ENCODE data around the gene INO80B. TPM values are rescaled to one million over a fixed set of nuclear protein-coding genes. Genes with fewer than 3 reads are reported as not detected.
"Not testable (repeated sequence)": the region's sequence is repeated elsewhere in the genome, so short reads cannot be mapped to it uniquely, and the experiment has no call there.

The INO80B gene
- total RNA-seq, 8 experiments from 2014 or later = 17.6 to 51.4 (median 22.9) TPM

DNA sequence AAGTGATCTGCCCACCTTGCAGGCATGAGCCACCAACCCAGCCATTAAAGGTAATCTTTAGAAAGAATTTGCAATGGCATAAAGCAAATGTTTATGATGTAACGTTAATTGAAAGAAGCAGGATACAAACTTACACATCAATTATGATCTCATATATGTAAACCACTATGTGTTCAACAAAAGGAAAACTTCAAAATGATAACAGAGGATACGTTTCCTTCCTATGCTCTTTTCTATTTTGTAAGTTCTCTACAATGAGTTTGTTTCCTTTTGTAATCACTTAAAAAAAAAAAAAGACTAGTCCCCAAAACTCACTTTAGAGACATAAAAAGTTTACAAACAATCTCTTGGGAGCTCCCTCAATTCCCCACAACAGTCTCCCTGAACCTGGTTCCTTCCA, 34.9 kb upstream of the INO80B start:
- Histone ChIP-seq H3K4me1 (replicated peaks in 1 of 2) (peaks cover 0 to 17% of the 10 kb centered on the region in 2 donors), H3K4me3 (no peak overlapping the region), H3K27ac (no peak overlapping the region)
- in situ Hi-C loops (cut with MboI; ENCODE audit: low pct_unique_long_range_greater_than_20kb in 2 of 9, low sequenced_read_pairs in 9 of 9, unreplicated experiment in 9 of 9) = no loop called here
- 39 to 100% (median 82%) methylated on average over 1 to 2 of the region's 2 CpGs for WGBS, 10 experiments
- ATAC-seq (replicated peaks in 6 of 8) = no peak

- H3K4me1 ChIP-seq (replicated peaks in 1 of 2) = peaks cover 0 to 17% of the 10 kb centered on the region in 2 donors
- peak overlapping the region; percentile 89 to 97 for H3K27ac ChIP-seq
- 57 to 96% (median 82%) methylated on average over 3 to 19 of the region's 19 CpGs for WGBS, 10 experiments
- in situ Hi-C loops (cut with MboI; ENCODE audit: low pct_unique_long_range_greater_than_20kb in 2 of 9, low sequenced_read_pairs in 9 of 9, unreplicated experiment in 9 of 9); ATAC-seq (replicated peaks in 6 of 8): not testable (repeated sequence)
- H3K4me3 ChIP-seq = peak overlapping the region; percentile 52 to 70 (median 57)
Observed at GRCh38 chr2:74420443-74421103, 34.3 kb upstream of the INO80B start.

GRCh38 chr2:74421221-74421870, 33.5 kb upstream of the INO80B start, which contains the start of the genes C2orf81 and WDR54:
Gene C2orf81, minus strand, starts transcription at chr2:74421619. Its CDS starts 59 bp downstream, at chr2:74421560.
Gene WDR54, plus strand, starts transcription at chr2:74421730. Its CDS starts 424 bp downstream, at chr2:74422154.
- peak within 1 kb of the TSS; percentile 52 to 70 (median 57) for H3K4me3 ChIP-seq
- in situ Hi-C loops (cut with MboI; ENCODE audit: low pct_unique_long_range_greater_than_20kb in 2 of 9, low sequenced_read_pairs in 9 of 9, unreplicated experiment in 9 of 9) = no loop called here
- ATAC-seq (replicated peaks in 6 of 8) = peak; percentile 79 to 97 (median 95)
- H3K4me1 ChIP-seq (replicated peaks in 1 of 2) = peaks cover 0 to 17% of the 10 kb centered on the region in 2 donors
- WGBS, 10 experiments = 0 to 13% (median 6%) methylated on average over 4 to 16 of the region's 57 CpGs; no CpG with 5 or more reads in 2 of the 10 experiments
- peak within 1 kb of the TSS; percentile 89 to 97 for H3K27ac ChIP-seq

DNA sequence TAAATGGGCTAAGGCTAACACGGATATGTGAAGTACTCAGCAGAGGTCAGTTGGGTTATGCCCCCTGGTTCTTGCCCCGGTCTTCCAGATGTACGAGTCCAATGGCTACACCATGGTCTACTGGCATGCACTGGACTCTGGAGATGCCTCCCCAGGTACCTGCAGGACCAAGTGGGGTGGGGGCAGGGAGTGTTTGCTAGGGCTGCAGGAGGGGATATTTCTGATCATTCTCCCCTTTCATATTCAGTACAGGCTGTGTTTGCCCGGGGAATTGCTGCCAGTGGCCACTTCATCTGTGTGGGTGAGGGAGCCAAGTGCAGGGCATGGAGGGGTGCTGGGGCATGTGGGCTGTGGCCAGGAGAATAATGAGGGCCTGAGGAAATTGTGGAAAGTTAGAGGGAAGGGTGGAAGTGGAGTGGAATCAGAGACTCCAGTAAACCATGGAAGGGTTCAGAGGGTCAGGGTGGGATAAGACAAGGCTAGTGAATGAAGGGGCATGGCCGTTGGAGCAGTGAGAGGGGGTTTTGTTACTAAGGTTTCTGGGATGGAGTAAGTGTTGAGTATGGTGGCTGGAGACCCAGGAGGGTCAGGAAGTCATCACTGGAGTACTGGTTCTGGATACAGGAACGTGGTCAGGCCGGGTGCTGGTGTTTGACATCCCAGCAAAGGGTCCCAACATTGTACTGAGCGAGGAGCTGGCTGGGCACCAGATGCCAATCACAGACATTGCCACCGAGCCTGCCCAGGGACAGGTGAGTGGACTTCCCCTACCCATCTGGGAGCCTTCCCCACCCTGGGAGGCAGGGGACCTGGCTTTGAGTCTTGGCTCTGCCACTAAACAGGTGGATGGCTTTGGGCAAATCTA, 31.4 kb upstream of the INO80B start:
- no peak overlapping the region for H3K4me3 ChIP-seq
- peaks cover 0 to 11% of the 10 kb centered on the region in 2 donors for H3K4me1 ChIP-seq (replicated peaks in 1 of 2)
- in situ Hi-C loops (cut with MboI; ENCODE audit: low pct_unique_long_range_greater_than_20kb in 2 of 9, low sequenced_read_pairs in 9 of 9, unreplicated experiment in 9 of 9) = no loop called here
- H3K27ac ChIP-seq = no peak overlapping the region
- WGBS, 10 experiments = 80 to 100% (median 94%) methylated on average over 1 to 7 of the region's 9 CpGs; no CpG with 5 or more reads in 2 of the 10 experiments
- no peak for ATAC-seq (replicated peaks in 6 of 8)

DNA sequence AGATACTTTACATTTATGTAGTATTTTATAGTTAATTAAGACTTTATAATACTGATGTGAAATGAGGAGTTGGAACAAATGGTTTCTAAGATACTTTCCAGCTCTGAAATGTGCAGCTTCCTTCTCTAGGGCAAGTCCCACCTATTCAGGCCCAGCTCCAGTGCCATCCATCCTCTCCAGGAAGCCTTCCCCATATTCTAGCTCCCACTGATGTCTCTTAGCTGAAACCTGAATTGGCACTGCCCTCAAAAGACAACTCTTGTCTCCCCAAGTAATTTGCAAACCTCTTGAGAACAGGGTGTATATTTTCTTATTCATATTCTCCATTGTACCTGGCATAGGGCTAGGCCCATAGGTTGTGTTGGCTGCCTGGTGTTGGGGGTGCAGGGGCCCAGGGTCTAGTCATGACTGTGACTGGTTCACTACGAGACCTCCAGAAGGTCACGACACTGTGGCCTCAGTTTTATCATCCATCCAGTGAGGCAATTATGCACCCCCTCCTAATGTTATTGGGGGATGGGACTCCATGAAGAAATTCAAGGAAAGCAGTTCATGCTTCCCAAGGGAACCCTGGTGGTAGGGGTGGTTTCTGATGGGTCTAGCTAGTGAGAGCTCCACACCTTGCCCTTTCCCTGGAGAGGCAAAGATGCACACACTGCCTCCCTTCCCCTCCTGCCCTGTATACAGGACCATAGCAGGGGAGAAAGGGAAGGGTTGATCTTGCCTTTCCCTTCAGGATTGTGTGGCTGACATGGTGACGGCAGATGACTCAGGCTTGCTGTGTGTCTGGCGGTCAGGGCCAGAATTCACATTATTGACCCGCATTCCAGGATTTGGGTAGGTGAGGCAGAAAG, 30.5 kb upstream of the INO80B start:
- Histone ChIP-seq H3K27ac (no peak overlapping the region), H3K4me1 (replicated peaks in 1 of 2) (peaks cover 0 to 11% of the 10 kb centered on the region in 2 donors), H3K4me3 (no peak overlapping the region)
- 59 to 100% (median 85%) methylated on average over 1 to 2 of the region's 5 CpGs; no CpG with 5 or more reads in 3 of the 10 experiments for WGBS, 10 experiments
- in situ Hi-C loops (cut with MboI; ENCODE audit: low pct_unique_long_range_greater_than_20kb in 2 of 9, low sequenced_read_pairs in 9 of 9, unreplicated experiment in 9 of 9) = no loop called here
- no peak for ATAC-seq (replicated peaks in 6 of 8)

DNA sequence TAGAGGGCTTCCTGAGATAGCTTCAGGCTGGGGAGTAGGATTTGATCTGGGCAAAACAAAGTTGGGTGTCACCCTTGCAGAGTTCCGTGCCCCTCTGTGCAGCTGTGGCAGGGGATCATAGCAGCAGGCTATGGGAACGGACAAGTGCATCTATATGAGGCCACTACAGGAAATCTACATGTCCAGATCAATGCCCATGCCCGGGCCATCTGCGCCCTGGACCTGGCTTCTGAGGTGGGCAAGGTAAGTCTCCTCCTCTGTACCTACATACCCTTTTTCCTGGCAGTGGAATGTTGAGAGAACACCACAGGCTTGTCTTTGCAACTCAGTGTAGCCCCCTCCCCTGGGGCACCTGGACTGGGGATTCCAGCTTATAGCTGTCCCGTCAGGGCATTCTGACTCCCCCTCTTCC, 29.9 kb upstream of the INO80B start:
- Histone ChIP-seq H3K4me1 (replicated peaks in 1 of 2) (peaks cover 0 to 11% of the 10 kb centered on the region in 2 donors), H3K27ac (no peak overlapping the region), H3K4me3 (no peak overlapping the region)
- WGBS, 10 experiments = 79 to 100% (median 90%) methylated on average over 2 of the region's 5 CpGs; no CpG with 5 or more reads in 6 of the 10 experiments
- no peak for ATAC-seq (replicated peaks in 6 of 8)
- in situ Hi-C loops (cut with MboI; ENCODE audit: low pct_unique_long_range_greater_than_20kb in 2 of 9, low sequenced_read_pairs in 9 of 9, unreplicated experiment in 9 of 9) = no loop called here

GRCh38 chr2:74425523-74425922, 29.4 kb upstream of the INO80B start:
- Histone ChIP-seq H3K4me3 (no peak overlapping the region), H3K4me1 (replicated peaks in 1 of 2) (peaks cover 0 to 8% of the 10 kb centered on the region in 2 donors), H3K27ac (no peak overlapping the region)
- in situ Hi-C loops (cut with MboI; ENCODE audit: low pct_unique_long_range_greater_than_20kb in 2 of 9, low sequenced_read_pairs in 9 of 9, unreplicated experiment in 9 of 9) = no loop called here
- peak in 2 of 8 experiments; percentile 23 to 42 for ATAC-seq (replicated peaks in 6 of 8)
- WGBS, 10 experiments = 10 to 100% (median 69%) methylated on average over 1 to 2 of the region's 7 CpGs; no CpG with 5 or more reads in 7 of the 10 experiments

DNA sequence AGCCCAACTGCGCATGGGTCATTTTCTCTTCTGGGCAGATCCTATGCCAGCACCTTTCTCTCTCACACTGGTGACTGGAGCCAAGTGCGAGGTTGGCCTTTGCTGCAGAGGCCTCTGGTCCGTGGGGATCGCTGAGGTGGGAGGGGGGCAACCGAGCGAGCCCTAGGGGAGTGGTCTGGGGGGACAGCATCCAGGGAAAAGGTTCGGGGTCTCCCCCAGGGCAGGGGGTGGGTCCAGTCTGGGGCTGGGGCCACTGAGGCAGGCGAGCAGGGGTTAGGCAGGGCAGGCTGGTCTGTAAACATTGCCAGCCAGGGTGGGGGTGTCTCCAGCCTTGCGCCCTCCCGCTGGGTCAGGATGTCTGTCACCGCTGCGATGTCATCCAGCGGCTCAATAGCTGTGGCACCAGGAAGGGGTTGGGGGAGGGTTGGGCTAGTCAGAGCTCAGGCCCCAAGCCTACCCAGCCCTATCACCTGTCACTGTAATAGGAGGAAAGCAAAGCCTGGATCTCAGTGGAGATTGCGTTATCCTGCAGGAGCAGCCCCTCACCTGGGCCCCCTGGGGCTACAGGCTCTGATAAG, 28.6 kb upstream of the INO80B start:
- in situ Hi-C loops (cut with MboI; ENCODE audit: low pct_unique_long_range_greater_than_20kb in 2 of 9, low sequenced_read_pairs in 9 of 9, unreplicated experiment in 9 of 9) = no loop called here
- 77 to 100% (median 100%) methylated on average over 1 to 4 of the region's 14 CpGs; no CpG with 5 or more reads in 7 of the 10 experiments for WGBS, 10 experiments

DNA sequence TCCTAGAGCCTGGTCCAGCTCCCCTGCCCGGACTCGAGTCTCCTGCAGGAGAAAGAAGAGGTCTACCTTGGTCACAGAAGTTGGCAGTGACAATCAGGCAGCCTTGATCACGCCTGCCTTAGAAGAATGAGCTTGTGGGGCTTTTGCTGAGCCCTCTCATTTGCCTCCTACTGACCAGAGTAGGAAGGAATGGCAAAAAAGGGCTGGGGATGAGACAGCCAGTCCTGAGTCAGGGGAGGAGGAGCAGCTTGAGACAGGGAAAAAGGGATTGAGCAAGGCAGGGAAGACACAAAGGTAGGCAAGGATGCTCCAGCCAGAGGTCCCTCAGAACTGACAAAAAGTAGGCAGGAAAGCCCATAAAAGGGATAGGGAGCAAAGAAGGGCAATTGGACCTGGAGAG, 27.3 kb upstream of the INO80B start:
- peaks cover 0 to under 1% of the 10 kb centered on the region in 2 donors for H3K4me1 ChIP-seq (replicated peaks in 1 of 2)
- 25 to 86% (median 80%) methylated on average over 1 to 3 of the region's 3 CpGs; no CpG with 5 or more reads in 5 of the 10 experiments for WGBS, 10 experiments
- ATAC-seq (replicated peaks in 6 of 8) = no peak
- in situ Hi-C loops (cut with MboI; ENCODE audit: low pct_unique_long_range_greater_than_20kb in 2 of 9, low sequenced_read_pairs in 9 of 9, unreplicated experiment in 9 of 9) = no loop called here
- no peak overlapping the region for H3K4me3 ChIP-seq
- no peak overlapping the region for H3K27ac ChIP-seq

More for the DNA sequence above, 28.6 kb upstream of the INO80B start:
- H3K4me1 ChIP-seq (replicated peaks in 1 of 2) = peaks cover 0 to 5% of the 10 kb centered on the region in 2 donors
- H3K4me3 ChIP-seq = no peak overlapping the region
- no peak overlapping the region for H3K27ac ChIP-seq
- no peak for ATAC-seq (replicated peaks in 6 of 8)

- no peak for ATAC-seq (replicated peaks in 6 of 8)
- 55 to 100% (median 100%) methylated on average over 1 to 3 of the region's 5 CpGs; no CpG with 5 or more reads in 5 of the 10 experiments for WGBS, 10 experiments
- H3K27ac ChIP-seq = no peak overlapping the region
- H3K4me1 ChIP-seq (replicated peaks in 1 of 2) = no peaks in the 10 kb centered on the region
- H3K4me3 ChIP-seq = no peak overlapping the region
- in situ Hi-C loops (cut with MboI; ENCODE audit: low pct_unique_long_range_greater_than_20kb in 2 of 9, low sequenced_read_pairs in 9 of 9, unreplicated experiment in 9 of 9) = no loop called here
Observed at GRCh38 chr2:74428675-74429074, 26.2 kb upstream of the INO80B start.

- peak in 2 of 8 experiments; percentile 6 to 14 for ATAC-seq (replicated peaks in 6 of 8)
- H3K4me1 ChIP-seq (replicated peaks in 1 of 2) = no peaks in the 10 kb centered on the region
- H3K27ac ChIP-seq = no peak overlapping the region
- H3K4me3 ChIP-seq = no peak overlapping the region
- in situ Hi-C loops (cut with MboI; ENCODE audit: low pct_unique_long_range_greater_than_20kb in 2 of 9, low sequenced_read_pairs in 9 of 9, unreplicated experiment in 9 of 9) = no loop called here
- WGBS, 10 experiments = 33 to 100% (median 93%) methylated on average over 1 to 12 of the region's 18 CpGs; no CpG with 5 or more reads in 2 of the 10 experiments
Observed at GRCh38 chr2:74429487-74430451, 25.1 kb upstream of the INO80B start.

All from motor neuron (in vitro differentiated cells).